Stimulated activated CD4-positive, alpha-beta T cell treated with anti-CD3 and anti-CD28 coated beads, Interleukin-15, amount 100 ng/mL, for 48 hours (primary cell): ENCODE results near the gene BNIP2.
"Not testable (repeated sequence)": the region's sequence is repeated elsewhere in the genome, so short reads cannot be mapped to it uniquely, and the experiment has no call there.

Experiments
- DNase-seq, 2 donors: peaks; one replicate each; pipeline ENCODE4 v3.0.0-alpha.2; 2020; ENCODE audit warnings: low read depth in 2 of 2

BNIP2 gene

GRCh38 chr15:59688423-59688781 is 718 bp downstream of the BNIP2 start:
- no peak for DNase-seq

DNA sequence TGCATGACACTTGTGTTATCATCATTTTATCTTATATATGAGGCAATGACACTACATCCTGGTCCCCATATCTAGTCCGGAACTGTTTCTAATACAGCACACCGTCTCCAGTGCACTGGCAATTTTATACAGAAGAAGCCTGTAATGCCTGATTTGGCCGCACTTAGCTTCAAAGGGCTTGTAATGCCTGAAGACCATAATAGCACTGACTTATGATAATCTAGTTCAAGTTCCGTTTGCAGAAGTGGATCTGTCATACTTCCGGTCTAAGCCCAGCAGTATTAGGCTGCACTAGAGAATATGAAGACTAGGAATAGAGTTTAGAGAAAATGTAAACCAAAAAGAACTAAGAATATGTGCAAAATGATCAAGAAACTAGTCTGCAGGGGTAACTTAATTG is 1.3 kb downstream of the BNIP2 start:
- DNase-seq: peak in 1 of 2 donors; percentile 6

DNA sequence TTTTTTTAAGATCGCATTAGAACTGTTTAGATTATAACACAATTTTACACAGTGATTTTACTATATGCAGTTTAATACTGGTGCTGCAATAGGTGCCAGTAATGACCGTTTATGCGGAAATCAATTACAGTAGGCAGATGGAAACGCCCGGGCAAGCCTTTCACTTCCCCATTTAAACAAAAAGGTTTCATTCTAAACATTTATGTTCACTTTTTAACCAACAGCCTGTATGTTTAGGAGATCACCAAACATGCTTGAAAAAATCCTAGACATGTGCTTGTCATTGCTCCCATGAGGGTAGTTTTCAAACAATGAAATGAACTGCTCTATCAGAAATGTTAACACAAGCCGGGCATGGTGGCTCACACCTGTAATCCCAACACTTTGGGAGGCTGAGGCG is 2.7 kb downstream of the BNIP2 start:
- no peak for DNase-seq

DNA sequence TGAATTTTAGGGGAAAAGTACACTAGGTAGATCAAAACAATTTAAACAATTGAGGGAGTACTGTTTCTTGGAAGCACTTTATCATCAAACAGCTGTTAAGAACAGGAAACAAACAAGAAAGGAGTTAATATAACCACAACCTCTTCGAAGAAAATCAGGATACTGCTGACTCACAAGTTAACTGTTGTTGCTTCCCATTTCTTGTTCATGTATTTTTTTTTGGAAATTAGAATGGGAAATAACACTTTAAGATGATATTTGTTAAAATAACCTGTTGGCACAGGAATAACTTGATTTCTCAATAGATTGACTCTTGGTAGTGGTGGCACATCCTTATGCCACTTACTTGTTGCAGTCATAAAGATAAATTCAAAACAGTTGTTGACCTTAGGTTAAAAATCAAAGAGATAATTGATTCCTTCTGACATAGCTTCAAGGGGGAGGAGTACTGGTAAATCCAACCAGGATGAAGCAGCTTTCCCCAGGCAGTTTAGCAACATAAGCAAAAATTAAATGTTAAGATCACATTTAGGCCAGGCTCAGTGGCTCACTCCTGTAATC is 3.3 kb downstream of the BNIP2 start:
- no peak for DNase-seq

GRCh38 chr15:59680870-59681269 is 8.2 kb downstream of the BNIP2 start:
- DNase-seq: no peak

DNA sequence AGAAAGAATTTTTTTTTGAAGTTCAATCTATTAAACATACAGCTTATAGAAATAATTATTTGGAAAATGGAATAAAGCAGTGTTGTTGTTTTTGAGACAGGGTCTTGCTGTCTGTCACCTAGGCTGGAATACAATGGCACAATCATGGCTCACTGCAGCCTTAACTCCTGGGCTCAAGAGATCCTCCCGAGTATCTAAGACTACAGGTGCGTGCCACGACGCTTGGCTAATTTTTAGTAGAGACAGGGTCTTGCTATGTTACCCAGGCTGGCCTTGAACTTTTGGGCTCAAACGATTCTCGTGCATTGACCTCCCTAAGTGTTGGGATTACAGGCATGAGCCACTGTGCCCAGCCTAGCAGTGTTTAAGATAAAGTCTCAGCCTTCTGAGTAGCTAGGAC is 8.8 kb downstream of the BNIP2 start:
- DNase-seq: no peak

DNA sequence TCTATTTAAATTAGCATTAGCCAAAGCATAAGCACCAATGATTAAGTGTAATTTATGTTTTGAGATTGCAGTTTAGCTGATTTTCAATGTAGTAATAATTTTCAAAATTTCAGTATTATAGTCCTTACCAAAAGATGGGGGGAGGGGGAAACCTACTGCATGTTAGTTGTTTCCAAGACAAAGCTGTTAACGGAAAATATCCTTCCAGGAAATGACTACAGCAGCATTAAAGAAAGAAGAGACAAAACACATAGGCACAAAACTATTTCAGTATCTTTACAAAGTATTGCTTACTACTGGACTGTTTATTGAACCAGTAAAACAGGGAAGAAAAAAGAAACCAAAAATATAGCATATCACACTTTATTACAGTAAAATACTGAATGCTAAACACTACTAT is 10.5 kb downstream of the BNIP2 start:
- no peak for DNase-seq

GRCh38 chr15:59678172-59678571 is 10.9 kb downstream of the BNIP2 start:
- no peak for DNase-seq

- no peak for DNase-seq
These were observed 12.6 kb downstream of the BNIP2 start for GRCh38 chr15:59676565-59676964.

- DNase-seq: no peak
These were observed 14.7 kb downstream of the BNIP2 start for GRCh38 chr15:59674361-59674877.

GRCh38 chr15:59668556-59668955 is 20.6 kb downstream of the BNIP2 start:
- no peak for DNase-seq

- no peak for DNase-seq
These were observed 26.9 kb downstream of the BNIP2 start for GRCh38 chr15:59662260-59662659.

DNA sequence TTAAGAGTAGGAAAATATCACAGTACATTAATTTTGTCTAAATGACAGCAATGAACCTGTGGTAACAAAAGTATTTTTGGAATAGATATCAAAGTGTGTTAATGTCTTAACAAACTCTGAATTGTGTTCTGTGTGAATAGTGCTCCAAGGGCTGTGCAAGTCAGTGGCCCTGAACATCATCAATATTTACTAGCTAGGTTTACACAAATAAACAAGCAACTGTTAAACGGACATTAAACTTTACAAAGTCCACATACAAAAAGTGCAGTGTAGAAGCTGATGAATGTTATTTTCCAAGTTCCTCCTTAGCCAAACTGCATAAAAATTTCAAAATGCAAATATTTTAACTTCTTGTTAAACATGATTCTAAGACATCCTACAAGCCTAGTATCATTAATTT is 29.8 kb downstream of the BNIP2 start:
- DNase-seq: no peak

DNA sequence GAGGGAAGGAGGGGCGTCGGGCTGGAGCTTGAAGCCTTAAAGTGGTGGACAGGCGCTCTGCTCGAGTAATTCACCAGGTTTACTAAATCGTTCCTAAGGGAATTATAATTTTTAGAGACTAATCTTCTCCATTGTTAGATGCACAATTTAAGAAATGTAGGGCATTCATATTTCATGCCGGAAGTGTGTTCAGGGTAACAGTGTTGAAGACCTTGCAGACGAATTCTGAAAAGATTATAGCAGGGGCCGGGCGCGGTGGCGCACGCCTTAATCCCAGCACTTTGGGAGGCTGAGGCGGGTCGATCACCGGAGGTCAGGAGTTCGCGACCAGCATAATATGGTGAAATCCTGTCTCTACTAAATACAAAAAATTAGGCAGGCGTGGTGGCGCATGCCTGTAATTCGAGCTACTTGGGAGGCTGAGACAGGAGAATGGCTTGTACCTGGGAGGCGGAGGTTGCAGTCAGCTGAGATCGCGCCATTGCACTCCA is 31.4 kb downstream of the BNIP2 start:
- DNase-seq: peak in 1 of 2 donors; percentile 3

GRCh38 chr15:59656897-59657634 is 32.1 kb downstream of the BNIP2 start, which contains the start of gene GTF2A2:
GTF2A2 (minus strand) TSS chr15:59657515; CDS start chr15:59652277, 5,238 bp downstream.
- DNase-seq: peak; percentile 89 to 93

- DNase-seq: no peak
These were observed 35.1 kb downstream of the BNIP2 start for GRCh38 chr15:59654046-59654445.

- DNase-seq: no peak
These were observed 39.5 kb downstream of the BNIP2 start for GRCh38 chr15:59649603-59650002.

DNA sequence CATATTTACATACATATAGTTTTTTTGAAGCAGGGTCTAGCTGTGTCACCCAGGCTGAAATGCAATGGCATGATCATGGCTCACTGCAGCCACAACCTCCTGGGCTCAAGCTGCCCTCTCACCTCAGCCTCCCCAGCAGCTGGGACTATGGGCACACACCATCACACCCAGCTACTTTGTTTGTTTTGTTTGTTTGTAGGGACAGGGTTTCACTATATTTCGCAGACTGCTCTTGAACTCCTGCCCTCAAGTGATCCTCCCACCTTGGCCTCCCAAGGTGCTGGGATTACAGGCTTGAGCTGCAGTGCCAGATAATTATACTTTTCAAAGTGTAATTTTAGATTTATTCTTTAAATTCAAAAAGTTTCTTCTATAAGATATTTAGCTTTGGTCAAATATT is 42.0 kb downstream of the BNIP2 start:
- no peak for DNase-seq

GRCh38 chr15:59646277-59646676 is 42.8 kb downstream of the BNIP2 start:
- DNase-seq: no peak

DNA sequence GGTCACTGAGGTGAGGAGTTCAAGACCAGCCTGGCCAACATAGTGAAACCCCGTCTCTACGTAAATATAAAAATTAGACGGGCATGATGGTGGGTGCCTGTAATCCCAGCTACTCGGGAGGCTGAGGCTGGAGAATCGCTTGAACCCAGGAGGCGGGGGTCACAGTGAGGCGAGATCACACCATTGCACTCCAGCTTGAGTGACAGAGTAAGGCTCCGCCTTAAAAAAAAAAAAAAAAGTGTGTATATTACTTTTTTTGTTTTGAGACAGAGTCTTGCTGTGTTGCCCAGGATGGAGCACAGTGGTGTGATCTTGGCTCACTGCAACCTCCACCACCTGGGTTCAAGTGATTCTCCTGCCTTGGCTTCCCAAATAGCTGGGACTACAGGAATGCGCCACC is 43.3 kb downstream of the BNIP2 start:
- not testable (repeated sequence) for DNase-seq

GRCh38 chr15:59644756-59645155 is 44.4 kb downstream of the BNIP2 start:
- no peak for DNase-seq

DNA sequence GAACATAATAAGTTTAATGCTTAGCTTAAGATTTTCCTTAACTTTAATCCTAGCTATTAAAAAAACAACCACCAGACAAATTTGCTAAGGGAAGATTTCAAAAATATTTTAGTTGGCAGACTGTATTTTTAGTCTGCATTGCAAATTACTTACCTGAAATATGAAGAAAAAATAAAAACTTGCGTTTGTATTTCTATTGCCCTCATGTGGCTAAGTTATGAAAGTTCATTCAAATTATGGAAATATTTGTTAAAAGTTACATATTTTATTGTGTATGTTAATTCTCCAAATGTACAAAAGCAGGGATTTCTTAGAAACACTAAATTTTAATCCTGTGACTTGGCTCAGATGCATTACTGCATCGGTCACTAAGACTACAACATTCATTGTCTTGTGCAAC is 46.8 kb downstream of the BNIP2 start:
- DNase-seq: no peak

GRCh38 chr15:59637507-59637906 is 51.6 kb downstream of the BNIP2 start:
- not testable (repeated sequence) for DNase-seq
